Neutrophil (primary cell): ENCODE data around the gene DHRS1.
A peak's percentile ranks its signal among the peaks of the same experiment; 100 is the strongest.

Source experiments
- H3K27ac ChIP-seq: fragments of 200-600 bp; sonication (generic); 2 replicates; pipeline ENCODE4 v1.5.1; 2016; ENCODE audit warnings: mild to moderate bottlenecking, moderate library complexity
- H3K27me3 ChIP-seq: fragments of 200-600 bp; sonication (generic); 2 replicates; pipeline ENCODE4 v1.6.0; 2016; ENCODE audit warnings: mild to moderate bottlenecking
- H3K36me3 ChIP-seq: fragments of 200-600 bp; sonication (generic); 2 replicates; pipeline ENCODE4 v1.5.1; 2017
- H3K4me1 ChIP-seq, 2 experiments: fragments of 200-600 bp in 1 of 2; sonication (generic) in 1 of 2; 1 replicate in 1 of 2; 2 replicates in 1 of 2; pipeline versions ENCODE4 v1.5.1 to v1.6.1; 2013 to 2016; ENCODE audit warnings: low read depth in 1 of 2, low read length in 1 of 2, mild to moderate bottlenecking in 1 of 2, moderate library complexity in 1 of 2; ENCODE audit not compliant: control insufficient read depth in 1 of 2, insufficient read depth in 1 of 2
- H3K4me3 ChIP-seq, 2 experiments: fragments of 200-600 bp in 1 of 2; sonication (generic) in 1 of 2; 1 replicate in 1 of 2; 2 replicates in 1 of 2; pipeline ENCODE4 v1.5.1; 2013 to 2016; ENCODE audit warnings: low read depth in 1 of 2, low read length in 1 of 2, mild to moderate bottlenecking in 1 of 2, moderate library complexity in 1 of 2
- H3K9me3 ChIP-seq: fragments of 200-600 bp; sonication (generic); 2 replicates; pipeline ENCODE4 v1.5.1; 2016
- TF ChIP-seq, protein P1 (sequence below): fragments of 200-600 bp; sonication (generic); IDR thresholded peaks from 2 replicates; pipeline ENCODE4 v1.5.1; 2016; ENCODE audit warnings: antibody characterized with exemption

Gene DHRS1

DNA sequence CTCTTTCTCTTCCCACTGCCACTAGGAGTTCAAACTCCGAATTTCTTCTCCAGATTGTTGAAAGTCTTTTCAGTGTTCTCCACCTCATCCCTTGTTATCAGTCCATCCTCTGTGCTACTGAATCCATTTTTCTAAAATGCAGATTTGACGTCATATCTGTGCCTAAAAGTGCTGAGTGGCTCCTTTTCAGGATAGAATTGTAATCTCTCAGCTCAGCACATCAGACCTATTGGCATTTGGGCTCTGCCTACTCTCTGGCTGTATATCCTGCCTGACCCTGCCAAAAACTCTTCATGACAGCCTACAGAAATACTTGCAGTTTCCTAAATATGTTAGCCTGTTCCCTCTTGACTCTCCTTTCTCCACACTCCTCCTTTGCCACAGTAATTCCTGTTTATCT lies 27.1 kb downstream of the DHRS1 start:
- Histone ChIP-seq H3K4me1 (peaks cover 61 to 62% of the 10 kb centered on the region in 2 experiments), H3K36me3 (peaks cover 20% of the 10 kb centered on the region), H3K4me3 (no peak overlapping the region), H3K9me3 (no peaks in the 10 kb centered on the region), H3K27me3 (no peaks in the 10 kb centered on the region), H3K27ac (peak overlapping the region; percentile 95)
- TF ChIP-seq, protein P1, sequence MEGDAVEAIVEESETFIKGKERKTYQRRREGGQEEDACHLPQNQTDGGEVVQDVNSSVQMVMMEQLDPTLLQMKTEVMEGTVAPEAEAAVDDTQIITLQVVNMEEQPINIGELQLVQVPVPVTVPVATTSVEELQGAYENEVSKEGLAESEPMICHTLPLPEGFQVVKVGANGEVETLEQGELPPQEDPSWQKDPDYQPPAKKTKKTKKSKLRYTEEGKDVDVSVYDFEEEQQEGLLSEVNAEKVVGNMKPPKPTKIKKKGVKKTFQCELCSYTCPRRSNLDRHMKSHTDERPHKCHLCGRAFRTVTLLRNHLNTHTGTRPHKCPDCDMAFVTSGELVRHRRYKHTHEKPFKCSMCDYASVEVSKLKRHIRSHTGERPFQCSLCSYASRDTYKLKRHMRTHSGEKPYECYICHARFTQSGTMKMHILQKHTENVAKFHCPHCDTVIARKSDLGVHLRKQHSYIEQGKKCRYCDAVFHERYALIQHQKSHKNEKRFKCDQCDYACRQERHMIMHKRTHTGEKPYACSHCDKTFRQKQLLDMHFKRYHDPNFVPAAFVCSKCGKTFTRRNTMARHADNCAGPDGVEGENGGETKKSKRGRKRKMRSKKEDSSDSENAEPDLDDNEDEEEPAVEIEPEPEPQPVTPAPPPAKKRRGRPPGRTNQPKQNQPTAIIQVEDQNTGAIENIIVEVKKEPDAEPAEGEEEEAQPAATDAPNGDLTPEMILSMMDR, result no peak

GRCh38 chr14:24271834-24272263 lies 27.7 kb downstream of the DHRS1 start:
- peaks cover 55 to 56% of the 10 kb centered on the region in 2 experiments for H3K4me1 ChIP-seq

GRCh38 chr14:24271134-24271833 lies 28.3 kb downstream of the DHRS1 start, which contains the start of gene RABGGTA:
TSS of gene RABGGTA (minus strand) at chr14:24271597. CDS start at chr14:24271115, 482 bp downstream.
- H3K27ac ChIP-seq, result peak within 1 kb of the TSS; percentile 95
- H3K4me1 ChIP-seq, result peaks cover 49 to 50% of the 10 kb centered on the region in 2 experiments

More at GRCh38 chr14:24271834-24272263, 27.7 kb downstream of the DHRS1 start:
- no peaks in the 10 kb centered on the region for H3K9me3 ChIP-seq
- no peaks in the 10 kb centered on the region for H3K27me3 ChIP-seq
- TF ChIP-seq, protein P1, result no peak
- H3K4me3 ChIP-seq, result peak overlapping the region; percentile 83 to 90
- peaks cover 26% of the 10 kb centered on the region for H3K36me3 ChIP-seq
- peak overlapping the region; percentile 95 for H3K27ac ChIP-seq

GRCh38 chr14:24270537-24271133 lies 28.9 kb downstream of the DHRS1 start:
- H3K27ac ChIP-seq, result peak overlapping the region; percentile 95
- TF ChIP-seq, protein P1, result no peak
- peaks cover 46 to 48% of the 10 kb centered on the region in 2 experiments for H3K4me1 ChIP-seq
- no peaks in the 10 kb centered on the region for H3K9me3 ChIP-seq
- H3K4me3 ChIP-seq, result peak overlapping the region; percentile 83 to 90
- no peaks in the 10 kb centered on the region for H3K27me3 ChIP-seq
- peaks cover 39% of the 10 kb centered on the region for H3K36me3 ChIP-seq

More at GRCh38 chr14:24271134-24271833, 28.3 kb downstream of the DHRS1 start, which contains the start of gene RABGGTA:
- Histone ChIP-seq H3K4me3 (peak within 1 kb of the TSS; percentile 83 to 90), H3K9me3 (no peaks in the 10 kb centered on the region), H3K27me3 (no peaks in the 10 kb centered on the region), H3K36me3 (peaks cover 32% of the 10 kb centered on the region)
- TF ChIP-seq, protein P1, result peak; percentile 95

GRCh38 chr14:24269910-24270536 lies 29.6 kb downstream of the DHRS1 start:
- Histone ChIP-seq H3K4me1 (peaks cover 40 to 41% of the 10 kb centered on the region in 2 experiments), H3K9me3 (no peaks in the 10 kb centered on the region), H3K27ac (peak overlapping the region; percentile 95), H3K36me3 (peaks cover 45% of the 10 kb centered on the region), H3K4me3 (no peak overlapping the region), H3K27me3 (no peaks in the 10 kb centered on the region)
- TF ChIP-seq, protein P1, result no peak
